ENCODE measurements around the gene EFR3B.
"Not testable (repeated sequence)": the region's sequence is repeated elsewhere in the genome, so short reads cannot be mapped to it uniquely, and the experiment has no call there.

Gene EFR3B

DNA sequence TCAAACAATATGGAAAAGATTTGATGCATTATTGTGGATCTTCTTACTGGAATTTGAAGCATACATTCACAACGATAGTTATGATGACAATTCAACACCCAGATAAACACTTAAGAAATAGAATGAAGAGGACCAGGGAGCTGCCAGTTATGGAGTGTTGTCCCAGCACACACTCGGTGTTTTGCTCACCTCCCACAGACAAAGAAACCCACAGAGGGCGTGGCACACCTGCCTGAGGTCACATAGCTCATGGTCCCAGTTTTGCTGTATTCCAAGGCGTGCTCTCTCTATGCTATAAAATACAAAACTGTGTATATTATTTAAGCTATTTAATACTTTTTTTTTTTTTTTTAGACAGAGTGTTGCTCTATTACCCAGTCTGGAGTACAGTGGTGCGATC, 31.1 kb downstream of the EFR3B start:
- DNase-seq (ENCODE audit: low read depth) = no peak

DNA sequence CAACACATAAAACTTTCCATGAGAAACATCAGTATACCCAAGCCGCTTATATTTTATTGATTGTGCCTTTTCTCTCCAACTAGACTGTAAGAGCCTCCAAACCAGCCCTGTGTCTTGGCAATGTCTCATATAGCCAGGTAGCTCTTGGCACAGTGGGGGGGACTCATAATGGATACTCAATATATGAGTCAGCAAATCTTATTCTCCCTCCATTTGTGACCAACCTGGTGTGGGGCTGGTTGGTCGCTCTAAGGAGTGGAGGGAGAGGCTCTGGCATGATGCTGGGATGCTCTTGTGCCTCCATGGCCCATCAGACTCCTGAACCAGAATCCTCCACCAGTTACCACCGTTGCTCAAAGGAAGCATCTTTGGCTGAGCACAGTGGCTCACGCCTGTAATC, 32.0 kb downstream of the EFR3B start:
- no peak for DNase-seq (ENCODE audit: low read depth)

DNA sequence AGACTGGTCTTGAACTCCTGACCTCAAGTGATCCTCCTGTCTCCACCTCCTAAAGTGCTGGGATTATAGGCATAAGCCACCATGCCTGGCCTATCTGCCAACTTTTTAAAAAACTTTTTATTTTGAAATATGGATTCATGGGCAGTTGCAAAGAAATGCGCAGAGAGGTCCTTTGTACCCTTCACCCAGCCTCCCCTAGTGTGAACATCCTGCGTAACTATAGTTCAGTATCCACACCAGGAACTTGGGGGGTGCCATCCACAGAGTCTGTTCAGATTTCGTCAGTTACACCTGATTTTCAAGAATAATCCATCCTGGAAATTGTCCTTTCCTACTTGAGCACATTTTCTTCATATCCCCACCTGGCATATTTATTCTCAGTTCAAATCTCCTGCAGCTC, 33.0 kb downstream of the EFR3B start:
- DNase-seq (ENCODE audit: low read depth) = no peak

DNA sequence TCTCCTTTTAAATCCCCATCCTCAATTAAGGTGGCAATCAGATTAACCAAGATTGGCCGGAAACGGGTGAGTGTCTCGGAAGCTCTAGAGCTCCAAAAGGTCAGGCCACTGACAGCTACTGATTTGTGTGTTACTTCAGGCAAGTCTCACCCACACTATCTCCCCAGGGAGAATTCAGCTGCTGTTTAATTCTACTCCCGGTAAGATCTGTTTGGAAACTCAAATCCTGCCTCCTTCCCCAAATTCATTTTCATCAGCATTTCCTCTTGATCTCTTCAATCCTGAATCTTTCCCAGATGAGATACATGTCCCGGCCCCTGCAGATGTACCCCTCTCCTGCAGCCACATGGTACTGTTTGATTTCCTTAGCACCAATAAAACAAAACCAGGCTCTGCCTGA, 34.9 kb downstream of the EFR3B start:
- no peak for DNase-seq (ENCODE audit: low read depth)

DNA sequence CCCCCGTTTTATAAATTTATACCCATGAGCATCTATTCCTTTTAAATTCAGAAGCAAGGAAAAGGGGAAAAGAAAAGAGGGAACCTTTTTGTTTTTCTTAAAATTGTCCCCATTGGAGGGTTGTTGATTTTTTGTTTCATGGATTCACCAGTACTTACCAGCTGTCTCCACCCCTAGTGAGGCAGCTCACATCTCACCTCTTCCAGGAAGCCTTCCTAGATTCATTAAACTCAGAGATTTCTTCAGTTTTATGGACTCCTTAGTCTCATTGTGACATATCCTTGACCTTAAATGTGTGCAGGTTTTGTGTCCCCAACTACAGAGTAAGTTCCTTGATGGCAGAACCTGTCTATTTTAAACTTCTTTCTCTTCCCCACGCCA, 35.9 kb downstream of the EFR3B start:
- no peak for DNase-seq (ENCODE audit: low read depth)

DNA sequence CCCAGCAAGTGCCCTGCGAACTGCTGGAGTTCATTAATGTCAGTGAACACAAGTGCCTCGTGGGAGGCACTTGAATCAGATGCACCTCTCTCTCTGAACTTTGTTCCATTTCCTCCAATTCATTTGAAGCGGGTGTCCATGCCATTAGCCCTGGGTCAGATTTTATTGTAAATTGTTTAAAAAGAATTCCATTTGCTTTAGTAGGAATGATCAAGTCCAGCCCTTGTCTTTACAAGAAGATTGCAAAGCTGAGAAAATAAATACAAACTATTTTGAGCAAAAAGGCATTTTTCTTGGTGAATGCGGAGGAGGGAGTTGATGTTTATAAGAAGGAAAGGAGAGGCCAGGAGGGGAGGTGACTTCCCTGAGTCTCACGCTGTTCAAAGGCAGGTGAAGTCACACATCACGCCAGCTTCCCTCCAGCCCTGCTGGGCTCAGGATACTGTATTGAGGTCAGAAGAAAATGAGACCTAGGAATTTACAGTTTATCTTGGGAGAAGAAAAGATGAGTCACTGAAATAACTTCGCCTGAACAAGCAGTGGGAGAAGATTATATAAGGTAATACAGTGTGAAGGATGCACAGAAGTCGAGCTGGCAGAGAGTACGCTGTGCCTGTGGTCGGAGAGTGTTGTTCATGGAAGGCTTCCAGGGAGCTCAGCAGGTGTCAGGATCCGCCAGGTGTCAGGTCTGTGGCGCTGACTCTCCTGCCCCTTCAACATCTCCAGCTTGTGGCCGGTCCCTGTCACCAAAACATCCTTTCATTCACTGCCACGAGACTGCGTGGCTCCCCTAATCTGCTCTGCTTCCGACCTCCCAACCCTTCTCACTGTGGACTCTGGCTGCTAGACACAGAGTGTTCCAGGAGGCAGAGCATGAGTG, 36.5 kb downstream of the EFR3B start:
- DNase-seq (ENCODE audit: low read depth) = no peak

DNA sequence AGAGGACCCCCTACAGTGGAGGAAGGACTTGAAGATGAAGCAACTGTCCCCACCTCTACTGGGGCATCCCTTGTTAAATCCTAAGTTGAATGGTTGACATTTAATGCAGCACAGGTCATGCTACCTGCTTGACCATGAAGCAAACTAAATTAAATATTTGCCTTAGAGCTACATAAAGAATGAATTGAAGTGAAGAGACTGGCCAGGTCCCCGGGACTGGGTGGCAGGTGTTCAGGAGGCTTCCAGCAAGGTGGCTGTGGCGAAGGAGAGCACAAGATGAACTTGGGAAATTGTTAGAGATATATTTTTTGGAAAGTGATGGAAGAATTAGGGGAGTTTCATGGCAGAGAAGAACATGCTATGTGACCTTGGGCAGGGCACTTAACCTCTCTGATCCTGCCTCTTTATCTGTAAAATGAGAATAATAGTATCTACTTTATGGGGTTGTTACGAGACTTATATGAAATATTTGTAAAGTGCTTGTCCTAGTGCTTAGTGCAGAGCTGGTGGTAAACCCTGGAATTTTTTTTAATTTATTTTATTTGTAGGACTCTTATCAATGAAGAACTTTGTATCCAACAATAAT, 37.3 kb downstream of the EFR3B start:
- no peak for DNase-seq (ENCODE audit: low read depth)

DNA sequence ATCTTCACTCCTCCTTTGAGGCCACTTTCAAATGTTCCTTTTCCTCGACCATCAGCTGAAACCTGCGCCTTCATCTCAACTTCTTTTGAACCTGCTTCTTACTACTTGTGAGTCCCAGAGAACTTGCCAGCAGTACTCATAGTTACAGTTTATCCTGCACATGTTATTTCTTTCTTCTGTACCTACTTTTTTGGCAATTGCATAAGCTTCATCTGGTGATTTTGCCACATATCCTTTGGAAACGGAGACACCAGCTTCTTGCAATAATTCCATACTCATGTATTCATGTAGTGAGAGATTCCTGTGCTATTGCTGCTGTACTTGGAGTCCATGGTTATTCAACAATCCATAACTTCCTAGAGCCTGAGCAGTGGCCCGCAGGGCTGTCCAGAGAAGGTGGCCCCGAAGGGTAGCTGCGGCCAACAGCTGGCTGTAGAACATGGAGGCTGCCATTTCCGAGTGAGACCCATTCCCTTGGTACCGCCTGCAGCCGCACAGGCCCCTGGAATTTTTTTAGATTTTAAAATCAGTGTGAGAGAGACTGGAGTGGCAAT, 39.4 kb downstream of the EFR3B start:
- no peak for DNase-seq (ENCODE audit: low read depth)

DNA sequence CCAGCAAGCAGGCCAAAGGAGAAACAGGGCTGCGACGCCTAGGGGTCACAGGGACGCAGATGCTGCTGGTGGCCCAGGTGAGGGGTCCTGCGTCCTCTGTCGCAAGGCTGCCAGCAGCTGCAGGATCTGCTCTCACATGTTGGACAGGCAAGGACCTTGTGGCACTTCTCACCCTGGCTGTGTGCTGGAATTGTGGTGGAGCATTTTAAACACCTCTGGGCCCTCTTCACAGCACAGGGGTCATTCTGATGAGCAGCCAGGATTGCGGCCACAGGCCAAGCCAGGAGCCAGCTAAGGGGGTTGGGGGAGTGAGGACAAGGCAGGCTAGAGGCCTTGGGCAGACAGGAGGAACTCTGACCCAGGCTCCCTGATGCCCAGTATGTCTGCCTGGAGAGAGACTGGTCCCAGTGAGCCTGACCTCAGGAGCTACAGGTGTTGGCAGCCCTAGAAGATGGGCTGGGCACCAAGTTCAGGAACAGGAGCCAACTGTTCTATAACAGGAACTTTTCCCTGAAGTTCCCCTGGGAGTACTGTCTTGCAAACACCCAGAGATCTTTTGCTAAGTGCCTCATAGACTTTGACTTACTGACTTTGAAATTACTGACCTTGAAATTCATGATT, 40.2 kb downstream of the EFR3B start:
- DNase-seq (ENCODE audit: low read depth) = no peak

DNA sequence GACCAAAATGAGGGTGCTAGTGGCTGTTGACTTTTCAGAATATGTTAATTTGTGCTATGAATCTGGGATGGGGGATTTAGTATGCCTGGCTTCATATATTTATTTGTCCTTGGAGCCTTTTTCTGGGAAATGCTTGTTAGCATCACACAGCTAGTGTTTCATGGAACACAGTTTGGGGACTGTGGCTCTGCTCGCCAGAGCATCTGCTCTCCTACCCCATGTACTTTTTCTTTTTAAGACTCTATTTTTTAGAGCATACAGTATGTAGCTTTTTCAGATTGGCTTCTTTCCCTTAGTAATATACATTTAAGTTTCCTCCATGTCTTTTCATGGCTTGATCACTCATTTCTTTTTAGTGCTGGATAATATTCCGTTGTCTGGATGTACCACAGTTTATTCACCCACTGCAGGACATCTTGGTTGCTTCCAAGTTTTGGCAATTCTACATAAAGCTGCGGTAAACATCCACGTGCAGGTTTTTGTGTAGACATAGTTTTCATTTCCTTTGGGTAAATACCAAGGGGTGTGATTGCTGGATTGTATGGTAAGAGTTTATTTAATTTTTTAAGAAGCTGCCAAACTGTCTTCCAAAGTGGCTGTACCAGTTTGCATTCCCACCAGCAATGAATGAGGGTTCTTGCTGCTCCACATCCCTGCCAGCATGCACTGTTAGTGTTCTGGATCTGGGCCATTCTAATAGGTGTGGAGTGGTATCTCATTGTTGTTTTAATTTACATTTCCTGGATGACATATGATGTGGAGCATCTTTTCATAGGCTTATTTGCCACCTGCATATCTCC, 44.1 kb downstream of the EFR3B start:
- DNase-seq (ENCODE audit: low read depth) = no peak

DNA sequence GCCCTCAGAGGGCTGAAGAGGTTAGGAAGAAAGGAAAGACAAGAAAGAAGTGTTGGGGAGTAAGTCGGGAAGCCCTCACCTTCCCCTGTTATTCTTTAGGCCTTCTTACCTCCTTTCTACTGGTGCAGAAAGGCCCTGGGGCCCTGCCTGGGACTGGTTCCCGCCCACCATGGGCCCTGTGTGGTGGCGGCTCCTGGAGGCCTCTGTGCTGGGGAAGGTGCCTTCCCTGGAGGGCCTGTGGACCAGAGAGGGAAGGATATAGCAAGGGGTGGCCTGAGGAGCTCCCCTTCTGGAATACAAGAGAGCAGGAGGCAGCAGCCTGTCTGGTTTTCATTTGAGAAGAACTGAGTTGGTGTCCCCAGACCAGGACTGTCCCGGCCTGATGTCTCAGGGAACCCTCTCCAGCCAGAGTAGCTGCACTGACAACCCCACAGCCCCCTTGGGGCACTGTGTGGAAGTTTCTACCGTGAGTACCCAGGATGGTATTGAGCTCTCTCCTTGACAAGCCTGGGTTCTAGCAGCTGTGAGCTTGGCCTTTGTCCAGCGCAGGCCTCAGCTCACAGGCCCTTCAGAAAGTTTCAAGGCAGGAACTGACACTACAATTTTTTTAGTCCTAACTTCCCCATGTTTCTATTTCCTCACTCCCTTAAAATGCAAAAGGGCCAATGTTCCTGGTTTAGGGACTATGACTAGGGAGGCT, 47.1 kb downstream of the EFR3B start:
- no peak for DNase-seq (ENCODE audit: low read depth)

DNA sequence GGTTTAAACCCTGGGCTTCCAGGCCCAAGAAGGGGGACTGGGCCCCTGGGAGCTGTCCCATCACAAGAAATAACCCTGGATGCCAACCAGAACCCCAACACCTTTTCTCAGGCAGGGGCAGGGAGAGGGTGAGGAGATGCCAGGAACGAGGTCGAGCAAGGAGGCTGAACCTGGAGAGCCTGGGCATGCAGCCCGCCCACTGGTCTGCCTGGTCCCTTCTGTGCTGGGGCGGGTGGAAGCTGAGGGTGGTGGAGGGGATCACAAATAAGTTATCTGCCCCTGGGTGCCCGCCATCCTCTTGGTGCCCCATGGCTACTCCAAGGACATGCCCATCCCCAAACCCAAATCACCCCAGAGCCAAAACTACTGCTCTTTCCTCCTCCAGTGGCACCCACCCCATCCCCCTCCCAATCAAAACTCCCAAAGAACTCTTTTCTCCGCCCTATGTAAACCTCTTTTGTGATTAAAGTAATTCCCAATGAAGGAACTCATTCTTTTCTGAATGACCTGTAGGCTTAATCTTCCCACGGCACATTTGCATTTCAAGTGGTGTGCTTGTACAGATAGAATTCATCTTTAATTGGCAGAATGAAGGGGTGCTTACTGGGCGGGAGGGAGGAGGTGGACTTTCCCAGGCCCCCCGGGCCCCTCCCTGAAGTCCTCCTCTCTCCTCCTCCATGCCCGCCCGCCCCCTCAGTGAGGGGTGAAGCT, 47.9 kb downstream of the EFR3B start:
- no peak for DNase-seq (ENCODE audit: low read depth)

DNA sequence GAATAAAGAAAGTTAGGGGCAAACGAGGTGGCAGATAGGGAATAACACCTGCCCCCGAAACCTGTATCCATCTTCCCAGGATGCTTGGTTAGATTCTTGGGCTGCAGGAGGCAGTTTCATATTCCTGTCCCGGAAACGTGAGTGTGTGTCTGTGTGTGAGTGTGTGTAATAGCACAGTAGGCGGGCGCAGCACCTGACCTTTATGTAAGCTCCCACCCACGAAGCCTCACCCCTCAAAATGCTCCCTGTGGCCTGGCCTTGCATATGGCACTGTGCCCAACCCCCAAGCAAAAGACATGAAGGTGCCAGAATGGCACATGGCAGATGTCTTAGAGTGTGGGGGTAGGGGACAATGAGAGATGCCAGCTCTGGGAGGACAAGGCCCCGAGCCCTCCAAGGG, 48.9 kb downstream of the EFR3B start:
- no peak for DNase-seq (ENCODE audit: low read depth)

DNA sequence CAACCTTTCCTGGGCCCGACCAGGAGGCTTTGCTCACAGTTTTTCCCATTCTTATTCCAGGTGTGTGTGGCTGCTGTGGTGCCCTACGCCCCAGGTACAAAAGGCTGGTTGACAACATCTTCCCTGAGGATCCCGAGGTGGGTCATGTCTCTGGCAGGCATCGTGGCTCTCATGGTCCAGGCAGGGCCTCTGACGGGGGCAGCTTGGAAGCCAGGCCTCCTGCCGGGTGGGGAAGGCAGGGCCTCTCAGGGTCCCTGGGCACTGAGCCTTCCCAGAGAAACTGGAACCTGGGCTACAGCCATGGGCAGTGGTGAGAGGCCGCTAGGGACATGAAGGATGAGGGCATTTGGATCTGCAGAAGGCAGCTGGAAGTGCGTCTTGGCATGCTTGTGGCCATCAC, 49.4 kb downstream of the EFR3B start:
- DNase-seq (ENCODE audit: low read depth) = no peak

DNA sequence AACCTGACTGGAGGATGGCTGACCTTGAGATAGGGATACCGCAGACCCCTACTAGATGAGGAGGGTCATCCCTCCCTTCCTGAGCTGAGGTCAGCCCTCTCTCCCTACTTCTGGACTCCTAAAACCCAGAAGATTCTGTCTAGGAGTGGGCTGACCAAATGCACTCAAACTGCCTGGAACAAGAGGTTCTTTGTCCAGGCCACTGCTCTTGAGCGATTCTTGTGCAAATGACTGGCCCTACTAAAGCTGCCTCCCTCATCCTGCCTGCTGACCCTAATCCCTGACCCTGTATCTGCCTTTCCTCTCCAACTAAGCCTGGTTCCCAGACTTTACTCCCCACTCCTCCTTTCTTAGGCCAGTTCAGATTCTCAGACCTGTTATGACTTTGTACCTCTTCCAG, 56.2 kb downstream of the EFR3B start:
- DNase-seq (ENCODE audit: low read depth) = no peak

DNA sequence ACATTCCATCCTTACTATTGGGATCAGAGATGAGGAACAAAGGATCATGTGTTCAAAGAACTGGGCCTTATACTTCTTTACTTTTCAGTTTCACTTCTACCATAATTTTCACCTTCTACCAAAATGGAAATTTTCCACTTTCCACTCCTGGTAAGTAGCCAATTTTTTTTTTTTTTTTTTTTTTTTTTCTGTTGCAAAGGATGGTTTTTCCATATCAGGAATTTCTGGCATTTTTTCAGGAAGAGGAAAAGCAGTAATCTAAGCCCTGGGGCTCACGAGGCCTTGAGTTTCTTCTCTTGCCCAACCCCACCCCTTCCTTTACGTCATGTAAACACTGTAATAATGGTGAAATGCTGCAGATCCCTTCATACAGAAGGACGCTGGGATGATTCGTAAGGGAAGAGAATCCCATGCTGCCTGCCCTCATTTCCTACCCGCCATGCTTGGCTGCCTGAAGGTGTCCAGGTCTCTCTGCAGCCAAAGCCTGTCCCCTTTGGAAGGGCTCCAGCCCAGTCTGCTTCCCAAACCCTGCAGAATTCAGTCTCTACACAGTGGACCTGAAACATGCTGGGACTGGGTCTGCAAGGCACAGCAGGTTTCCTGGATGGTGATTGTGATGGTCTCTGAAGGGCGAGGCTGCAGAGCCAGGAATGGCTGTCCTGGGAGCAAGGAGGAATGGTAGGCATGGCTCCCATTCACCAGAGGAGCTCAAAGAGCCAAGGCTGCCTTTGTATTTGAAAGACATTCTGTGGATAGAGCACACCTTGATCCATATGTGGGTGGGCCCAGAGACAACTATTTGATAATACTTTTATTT, 57.0 kb downstream of the EFR3B start:
- DNase-seq (ENCODE audit: low read depth) = no peak

DNA sequence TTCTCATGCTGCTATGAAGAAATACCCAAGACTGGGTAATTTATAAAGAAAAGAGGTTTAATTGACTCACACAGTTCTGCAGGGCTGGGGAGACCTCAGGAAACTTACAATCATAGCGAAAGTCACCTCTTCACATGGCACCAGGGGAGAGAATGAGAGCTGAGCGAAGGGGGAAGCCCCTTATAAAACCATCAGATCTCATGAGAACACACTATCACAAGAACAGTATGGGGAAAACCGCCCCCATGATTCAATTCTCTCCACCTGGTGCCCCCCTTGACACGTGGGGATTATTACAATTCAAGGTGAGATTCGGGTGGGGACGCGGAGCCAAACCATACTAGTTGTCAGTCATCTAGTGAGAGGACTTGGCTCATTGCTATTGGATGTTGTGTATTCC, 60.5 kb downstream of the EFR3B start:
- DNase-seq (ENCODE audit: low read depth) = not testable (repeated sequence)

DNA sequence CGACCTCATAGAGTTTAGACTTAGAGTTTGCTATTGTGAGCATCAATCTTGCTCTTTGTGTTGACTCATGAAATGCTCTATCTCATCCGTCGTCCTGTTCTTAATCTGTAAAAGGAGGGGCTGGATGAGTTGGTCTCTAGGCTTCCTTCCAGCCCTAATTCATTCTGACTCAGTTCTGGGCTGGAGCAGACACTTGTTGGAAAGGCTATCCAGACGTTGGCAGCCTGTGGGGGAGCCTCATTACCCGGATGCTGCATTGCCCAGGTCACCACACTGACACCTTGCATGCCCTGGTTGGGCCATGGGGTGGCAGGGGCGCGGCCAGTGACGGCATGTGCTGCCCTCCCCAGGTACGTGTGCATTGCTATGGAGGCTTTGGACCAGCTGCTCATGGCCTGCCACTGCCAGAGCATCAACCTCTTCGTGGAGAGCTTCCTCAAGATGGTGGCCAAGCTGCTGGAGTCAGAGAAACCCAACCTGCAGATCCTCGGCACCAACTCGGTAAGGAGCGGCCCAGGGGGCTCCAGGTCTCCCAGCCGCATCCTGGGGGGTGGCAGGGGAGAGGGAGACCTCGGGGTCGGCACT, 61.5 kb downstream of the EFR3B start:
- DNase-seq (ENCODE audit: low read depth) = no peak

DNA sequence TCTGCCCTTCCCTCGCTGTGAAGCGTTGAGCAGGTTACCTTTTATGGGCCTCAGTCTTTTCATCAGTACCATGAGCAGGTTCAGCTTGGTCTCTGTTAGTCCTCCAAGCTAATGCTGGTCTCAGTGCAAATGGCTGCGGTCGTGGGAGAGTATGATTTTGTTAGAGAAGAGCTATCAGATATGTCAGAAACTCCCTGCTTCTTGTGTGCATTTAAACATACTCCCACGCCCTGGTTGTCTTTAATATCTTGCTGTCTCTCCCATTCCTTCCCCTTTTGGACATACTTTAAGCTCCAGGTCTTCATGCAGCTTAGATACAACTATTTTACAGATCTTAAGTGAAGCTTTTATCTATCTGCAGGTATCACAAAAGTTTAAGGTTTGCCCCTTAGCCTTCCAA, 62.9 kb downstream of the EFR3B start:
- DNase-seq (ENCODE audit: low read depth) = no peak

Data from activated T-helper 1 cell treated with Interleukin-2 at 50 U/mL for 16 hours (primary cell).